Activated CD4-positive, alpha-beta T cell treated with anti-CD3 and anti-CD28 coated beads, Interleukin-10, Interleukin-2, amounts not matched to agents 100 ng/mL and 50 ng/mL, durations not matched to agents 16 hours and 8 hours (primary cell): ENCODE results near the gene DCAF4L1.

Experiments used
- DNase-seq: peaks from one replicate; pipeline ENCODE4 v3.0.0-alpha.2; 2020

DCAF4L1 gene, protein sequence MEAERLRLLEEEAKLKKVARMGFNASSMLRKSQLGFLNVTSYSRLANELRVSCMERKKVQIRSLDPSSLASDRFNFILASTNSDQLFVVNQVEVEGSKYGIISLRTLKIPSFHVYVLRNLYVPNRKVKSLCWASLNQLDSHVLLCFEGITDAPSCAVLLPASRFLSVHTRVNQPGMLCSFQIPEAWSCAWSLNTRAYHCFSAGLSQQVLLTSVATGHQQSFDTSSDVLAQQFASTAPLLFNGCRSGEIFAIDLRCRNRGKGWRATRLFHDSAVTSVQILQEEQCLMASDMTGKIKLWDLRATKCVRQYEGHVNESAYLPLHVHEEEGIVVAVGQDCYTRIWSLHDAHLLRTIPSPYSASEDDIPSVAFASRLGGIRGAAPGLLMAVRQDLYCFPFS

DNA sequence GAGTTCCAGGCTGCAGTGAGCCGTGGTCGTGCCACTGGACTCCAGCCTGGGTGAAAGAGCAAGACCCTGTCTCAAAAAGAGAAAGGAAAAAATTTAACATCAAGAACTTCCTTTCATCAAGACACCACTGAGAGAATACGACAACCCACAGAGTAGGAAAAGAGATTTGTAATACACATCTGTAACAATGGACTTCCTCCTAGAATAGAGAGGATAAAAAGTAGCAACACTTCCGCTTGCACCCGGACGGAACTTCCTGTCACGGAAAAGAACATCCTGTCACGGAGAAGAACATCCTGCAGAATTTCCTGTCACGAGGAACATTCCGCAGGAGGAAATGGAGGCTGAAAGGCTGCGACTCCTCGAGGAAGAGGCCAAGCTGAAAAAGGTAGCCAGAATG lies at the start of gene DCAF4L1:
TSS of gene DCAF4L1 (plus strand) at position 301 of the 400 bp plus-strand sequence. CDS start at position 338, 37 bp downstream.
- no peak for DNase-seq

DNA sequence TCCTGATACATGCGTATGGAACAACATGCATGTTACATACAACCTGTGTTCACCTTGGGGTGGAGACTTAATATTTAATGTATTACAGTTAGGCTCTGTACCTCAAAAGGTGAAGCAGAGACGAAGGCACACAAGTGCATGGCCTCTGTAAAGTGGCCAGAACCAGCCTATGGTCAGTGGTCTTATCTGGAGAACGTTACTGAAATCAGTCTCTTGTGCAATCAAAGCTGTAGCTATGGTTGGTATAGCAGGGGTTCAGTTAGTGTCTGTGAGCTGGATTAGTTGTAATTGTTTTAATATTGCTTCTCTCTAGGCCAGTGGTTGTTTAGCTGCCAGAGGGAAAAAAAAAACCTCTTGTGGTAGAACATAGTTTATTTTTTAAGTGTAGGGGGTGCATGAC lies 48.6 kb upstream of the DCAF4L1 start:
- no peak for DNase-seq

DNA sequence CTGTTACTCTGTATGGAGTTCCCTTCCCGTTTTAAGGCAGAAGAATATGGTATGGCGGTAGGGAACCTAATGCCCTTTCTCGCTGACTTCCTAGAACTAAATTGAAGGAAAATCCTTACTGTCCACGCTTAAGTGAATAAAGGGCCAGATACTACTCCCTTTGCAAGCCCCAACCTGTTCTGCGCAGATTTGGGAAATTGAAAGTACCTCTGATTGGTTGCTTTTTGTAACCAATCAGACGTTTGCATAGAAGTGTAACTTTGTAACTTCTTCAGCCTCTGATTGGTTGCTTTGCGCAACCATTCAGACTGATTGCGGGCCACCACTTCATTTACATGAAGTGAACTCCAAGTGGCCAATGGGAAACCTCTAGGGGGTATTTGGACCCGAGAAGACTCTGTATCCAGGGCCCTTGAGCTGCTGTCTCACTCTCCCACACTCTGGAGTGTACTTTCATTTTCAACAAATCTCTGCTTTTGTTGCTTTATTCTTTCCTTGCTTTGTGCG lies 47.5 kb upstream of the DCAF4L1 start:
- no peak for DNase-seq

DNA sequence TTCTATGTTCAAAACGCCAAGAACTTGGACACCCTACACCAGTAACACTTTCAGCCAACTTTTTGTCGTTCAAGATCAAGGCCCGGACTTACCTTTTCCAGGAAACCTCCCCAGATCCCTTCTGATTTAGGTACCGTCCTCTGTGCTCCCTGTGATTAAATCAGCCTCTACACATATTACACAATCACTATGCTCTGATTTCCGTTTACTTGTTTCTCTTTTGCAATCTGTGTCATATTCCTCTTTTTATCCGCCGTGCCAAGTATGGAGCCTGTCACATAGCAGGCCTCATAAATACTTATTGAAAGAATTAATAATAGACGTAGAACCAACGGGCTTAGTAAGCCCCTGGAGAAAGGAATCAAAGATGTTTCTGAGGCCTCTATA lies 47.0 kb upstream of the DCAF4L1 start:
- no peak for DNase-seq

DNA sequence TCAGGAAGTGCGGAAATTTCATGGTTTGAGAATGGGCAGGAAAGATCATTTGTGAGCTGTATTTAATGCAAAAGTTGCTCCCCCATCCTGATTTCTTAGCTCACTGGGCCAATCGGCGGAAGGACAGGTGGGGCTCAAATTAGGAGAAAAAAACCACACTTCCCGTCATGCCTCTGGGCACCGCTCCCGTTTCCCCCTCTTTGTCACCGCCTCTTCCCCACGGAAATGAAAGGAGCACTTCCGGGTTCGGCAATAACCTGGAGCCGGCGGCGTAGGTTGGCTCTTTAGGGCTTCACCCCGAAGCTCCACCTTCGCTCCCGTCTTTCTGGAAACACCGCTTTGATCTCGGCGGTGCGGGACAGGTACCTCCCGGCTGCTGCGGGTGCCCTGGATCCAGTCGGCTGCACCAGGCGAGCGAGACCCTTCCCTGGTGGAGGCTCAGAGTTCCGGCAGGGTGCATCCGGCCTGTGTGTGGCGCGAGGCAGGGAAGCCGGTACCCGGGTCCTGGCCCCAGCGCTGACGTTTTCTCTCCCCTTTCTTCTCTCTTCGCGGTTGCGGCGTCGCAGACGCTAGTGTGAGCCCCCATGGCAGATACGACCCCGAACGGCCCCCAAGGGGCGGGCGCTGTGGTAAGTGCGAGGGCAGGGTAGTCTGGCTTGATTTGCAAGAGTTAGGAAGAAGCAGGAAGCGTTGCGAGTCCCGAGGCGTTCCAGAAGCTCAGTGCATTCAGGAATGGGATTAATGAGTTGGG lies 46.5 kb upstream of the DCAF4L1 start, which contains the start of gene TMEM33:
TSS of gene TMEM33 (plus strand) at position 529 of the 751 bp plus-strand sequence. CDS start at position 585, 56 bp downstream.
- peak; percentile 91 for DNase-seq

DNA sequence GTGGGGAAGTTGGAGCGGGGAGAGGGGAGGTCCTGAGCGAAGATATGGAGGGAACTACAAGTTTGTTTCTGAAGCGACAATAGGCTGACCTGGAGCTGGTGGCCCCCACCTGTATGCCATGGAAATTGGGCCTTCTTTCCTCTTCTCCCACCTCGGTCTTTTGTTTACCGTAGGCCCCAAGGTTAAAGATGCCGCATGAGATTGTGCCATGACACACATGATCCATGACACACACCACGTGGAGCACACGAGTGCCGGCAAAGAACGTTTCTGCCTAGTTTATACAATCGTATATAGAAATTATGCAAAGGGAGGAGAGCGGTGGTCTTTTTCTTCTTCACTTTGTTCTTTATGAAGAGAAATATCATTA lies 45.9 kb upstream of the DCAF4L1 start:
- peak; percentile 31 for DNase-seq

DNA sequence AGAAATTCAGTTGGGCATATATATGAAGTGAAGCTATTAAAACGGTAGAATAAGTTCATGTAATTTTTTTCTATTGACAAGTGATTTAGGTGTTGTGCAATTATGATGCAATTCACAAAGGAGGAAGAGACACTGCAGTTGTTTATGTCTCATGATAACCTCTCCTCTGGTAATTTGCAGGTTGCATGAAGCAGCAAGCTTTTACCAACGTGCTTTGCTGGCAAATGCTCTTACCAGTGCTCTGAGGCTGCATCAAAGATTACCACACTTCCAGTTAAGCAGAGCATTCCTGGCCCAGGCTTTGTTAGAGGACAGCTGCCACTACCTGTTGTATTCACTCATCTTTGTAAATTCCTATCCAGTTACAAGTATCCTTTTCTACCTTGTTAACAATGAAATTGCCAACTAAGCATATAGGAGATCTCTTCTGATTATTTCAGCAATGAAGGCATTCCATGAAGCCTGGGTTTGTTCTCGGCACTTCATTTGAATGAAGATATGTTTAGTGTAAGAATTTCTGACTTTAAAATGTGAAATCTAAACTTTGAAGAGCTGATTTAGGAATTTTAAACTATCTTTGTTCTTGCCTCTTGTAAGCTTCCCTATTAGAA lies 42.4 kb upstream of the DCAF4L1 start:
- DNase-seq, result peak; percentile 7

DNA sequence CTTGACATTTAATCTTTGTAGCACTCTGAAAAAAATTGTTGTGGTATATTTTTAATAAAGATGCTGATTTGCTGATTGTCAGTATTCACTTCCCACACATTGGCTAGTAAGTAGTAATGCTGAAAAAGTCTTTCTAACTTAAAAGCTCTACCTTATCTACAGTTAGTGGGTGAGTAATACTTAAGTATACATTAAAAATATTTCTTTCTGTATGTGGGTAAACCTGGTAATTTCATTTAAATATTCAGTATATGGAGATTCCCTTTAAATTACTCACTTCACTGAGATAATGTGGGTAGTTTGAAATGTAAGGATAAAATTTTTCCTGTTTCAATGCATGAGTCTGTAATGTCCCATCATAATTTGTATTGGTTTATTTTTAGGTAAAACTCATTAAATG lies 40.7 kb upstream of the DCAF4L1 start:
- DNase-seq, result no peak

DNA sequence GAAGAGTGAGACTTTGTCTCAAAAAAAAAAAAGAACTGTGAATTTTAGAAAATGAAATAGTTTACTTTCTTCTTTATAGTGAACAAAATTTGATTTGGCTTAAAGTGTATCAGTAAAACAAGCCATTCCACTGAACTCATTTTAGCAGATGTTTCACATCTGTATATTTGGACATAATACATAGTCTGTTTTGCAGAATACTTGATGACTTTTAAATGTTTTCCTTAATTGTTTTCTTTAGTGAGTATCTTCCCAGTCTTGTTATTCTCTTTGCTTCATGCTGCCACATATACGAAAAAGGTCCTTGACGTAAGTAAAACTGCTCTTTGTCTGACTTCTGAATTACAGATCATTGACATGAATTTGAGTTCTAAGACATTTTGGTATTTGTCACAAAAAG lies 38.0 kb upstream of the DCAF4L1 start:
- DNase-seq, result no peak

DNA sequence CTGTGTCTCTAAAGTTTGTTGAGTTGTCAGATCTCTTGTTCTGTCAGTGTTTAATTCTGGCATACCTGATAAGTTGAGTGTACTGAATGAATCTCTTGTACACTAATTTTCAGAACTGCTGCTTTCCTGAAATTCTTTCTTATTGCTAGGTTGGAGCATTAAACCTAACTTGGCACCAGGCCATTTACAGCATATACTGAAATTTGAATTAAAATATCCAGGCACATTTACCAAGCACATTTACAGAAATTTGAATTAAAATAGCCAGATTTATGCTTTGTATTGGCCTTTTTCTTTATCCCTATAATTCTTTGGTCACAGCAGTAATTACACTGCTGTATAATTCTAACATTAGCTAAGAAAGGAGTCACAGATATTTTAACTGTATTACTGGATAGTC lies 37.5 kb upstream of the DCAF4L1 start:
- no peak for DNase-seq

DNA sequence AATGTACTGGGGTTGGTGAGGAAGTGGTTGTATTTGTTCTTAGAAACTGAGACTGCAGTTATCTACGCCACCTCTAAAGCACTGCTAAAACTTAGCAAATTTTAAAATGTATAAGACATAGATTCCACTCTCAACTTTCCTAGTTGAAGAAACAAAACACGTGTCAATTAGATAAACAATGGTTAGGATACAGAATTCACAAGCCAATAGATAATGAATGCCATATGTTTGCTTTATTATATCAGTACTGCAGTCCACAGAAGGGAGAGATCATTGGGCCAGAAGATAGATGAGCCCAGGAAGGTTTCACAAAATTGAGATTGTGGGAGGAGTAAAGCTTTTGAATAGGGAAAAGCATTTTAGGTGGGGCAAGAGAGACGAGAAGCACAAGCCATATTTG lies 32.0 kb upstream of the DCAF4L1 start:
- DNase-seq, result no peak

DNA sequence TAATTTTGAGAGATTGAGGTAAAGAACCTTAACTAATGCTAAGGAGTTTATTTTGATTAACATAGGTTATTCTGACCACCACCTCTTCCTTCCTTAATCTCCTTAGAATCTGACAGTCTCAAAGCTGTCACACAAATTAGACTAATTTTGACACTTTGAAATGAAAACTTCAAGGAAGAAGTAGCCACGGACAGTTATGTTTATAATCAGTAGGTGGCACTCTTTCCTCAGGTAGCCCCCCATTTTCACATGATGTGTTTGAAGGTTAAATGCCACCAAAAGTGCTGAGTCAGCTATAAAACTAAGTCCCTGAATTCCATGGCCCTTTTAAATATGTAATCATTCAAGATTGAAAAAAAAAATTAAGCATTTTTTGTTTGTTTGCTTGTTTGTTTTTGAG lies 23.9 kb upstream of the DCAF4L1 start:
- peak; percentile 34 for DNase-seq

DNA sequence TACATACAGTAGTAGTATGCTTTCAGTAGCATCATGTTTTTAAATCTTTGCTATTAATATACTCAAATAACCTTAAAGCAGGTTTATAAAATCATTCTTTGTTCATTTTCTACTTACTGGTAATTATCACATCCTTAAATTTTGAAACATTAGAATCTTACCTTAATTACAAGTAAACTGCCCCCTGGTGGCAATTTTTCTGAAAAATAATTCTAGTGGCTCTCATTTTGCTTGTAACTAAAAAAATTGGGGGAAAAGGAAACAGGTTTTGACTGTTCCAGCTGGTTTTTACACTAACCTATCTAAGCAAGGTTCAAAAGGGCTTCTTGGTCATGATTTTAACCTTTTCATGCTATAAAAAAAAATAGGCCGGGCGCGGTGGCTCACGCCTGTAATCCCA lies 18.5 kb upstream of the DCAF4L1 start:
- peak; percentile 36 for DNase-seq

DNA sequence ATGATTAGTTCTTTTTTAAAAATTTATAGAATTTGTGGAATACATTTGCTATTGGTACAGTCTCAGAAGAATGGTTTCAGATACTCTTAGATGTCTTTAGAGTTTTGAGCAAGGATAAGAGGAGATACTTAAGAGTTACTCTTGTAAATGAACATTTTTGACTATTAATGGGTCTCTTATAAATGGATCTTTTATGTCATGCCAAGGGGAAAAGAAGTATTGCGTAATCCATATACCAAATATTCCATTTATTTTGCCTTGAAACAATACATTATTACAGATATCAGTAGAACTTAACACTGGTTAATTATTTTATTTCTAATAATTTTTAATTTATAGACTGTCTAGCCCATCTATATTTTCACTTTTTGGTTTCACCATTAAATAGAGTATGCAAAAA lies 17.2 kb upstream of the DCAF4L1 start:
- DNase-seq, result no peak

DNA sequence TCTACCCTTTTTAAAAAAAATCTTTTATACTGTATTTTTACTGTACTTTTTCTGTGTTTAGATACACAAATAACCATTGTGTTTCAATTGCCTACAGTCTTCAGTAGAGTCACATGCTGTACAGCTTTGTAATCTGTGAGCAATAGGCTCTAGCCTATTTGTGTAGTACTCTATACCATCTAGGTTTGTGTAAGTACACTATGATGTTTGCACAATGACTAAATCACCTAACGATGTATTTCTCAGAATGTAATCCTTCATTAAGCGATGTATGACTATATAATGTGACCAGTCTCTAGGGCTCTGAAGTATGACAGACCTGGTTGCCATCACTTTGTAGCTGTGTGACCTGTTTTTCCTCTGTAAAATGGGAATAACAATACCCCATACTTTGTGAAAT lies 14.2 kb upstream of the DCAF4L1 start:
- DNase-seq, result no peak

DNA sequence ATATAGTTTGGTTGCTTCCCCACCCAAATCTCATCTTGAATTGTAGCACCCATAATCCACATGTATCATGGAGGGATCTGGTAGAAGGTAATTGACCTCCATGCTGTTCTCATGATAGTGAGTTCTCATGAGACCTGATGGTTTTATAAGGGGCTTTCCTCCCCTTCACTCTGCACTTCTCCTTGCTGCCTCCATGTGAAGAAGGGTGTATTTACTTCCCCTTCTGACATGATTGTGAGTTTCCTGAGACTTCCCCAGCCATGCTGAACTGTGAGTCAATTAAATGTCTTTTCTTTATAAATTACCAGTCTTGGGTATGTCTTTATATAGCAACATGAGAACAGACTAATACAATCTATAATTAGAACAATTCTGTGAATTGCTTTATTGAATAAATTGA lies 11.9 kb upstream of the DCAF4L1 start:
- no peak for DNase-seq

DNA sequence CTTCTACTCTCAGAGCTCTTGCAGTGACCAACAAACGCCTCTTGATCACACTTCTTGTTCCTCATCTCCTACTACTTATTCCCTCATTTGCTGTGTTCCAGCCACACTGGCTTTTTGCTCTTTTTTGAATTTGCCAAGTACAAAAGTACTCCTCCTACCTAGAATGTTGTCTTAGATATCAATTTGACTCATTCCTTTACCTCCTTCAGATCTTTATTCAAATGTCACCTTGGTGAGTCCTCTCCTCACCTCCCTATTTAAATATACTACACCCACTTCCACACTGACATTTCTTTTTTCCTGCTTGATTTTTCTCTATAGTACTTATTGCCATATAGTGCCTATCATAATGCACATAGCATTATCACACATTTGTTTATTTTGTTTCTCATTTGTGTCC lies 6.2 kb upstream of the DCAF4L1 start:
- DNase-seq, result no peak

DNA sequence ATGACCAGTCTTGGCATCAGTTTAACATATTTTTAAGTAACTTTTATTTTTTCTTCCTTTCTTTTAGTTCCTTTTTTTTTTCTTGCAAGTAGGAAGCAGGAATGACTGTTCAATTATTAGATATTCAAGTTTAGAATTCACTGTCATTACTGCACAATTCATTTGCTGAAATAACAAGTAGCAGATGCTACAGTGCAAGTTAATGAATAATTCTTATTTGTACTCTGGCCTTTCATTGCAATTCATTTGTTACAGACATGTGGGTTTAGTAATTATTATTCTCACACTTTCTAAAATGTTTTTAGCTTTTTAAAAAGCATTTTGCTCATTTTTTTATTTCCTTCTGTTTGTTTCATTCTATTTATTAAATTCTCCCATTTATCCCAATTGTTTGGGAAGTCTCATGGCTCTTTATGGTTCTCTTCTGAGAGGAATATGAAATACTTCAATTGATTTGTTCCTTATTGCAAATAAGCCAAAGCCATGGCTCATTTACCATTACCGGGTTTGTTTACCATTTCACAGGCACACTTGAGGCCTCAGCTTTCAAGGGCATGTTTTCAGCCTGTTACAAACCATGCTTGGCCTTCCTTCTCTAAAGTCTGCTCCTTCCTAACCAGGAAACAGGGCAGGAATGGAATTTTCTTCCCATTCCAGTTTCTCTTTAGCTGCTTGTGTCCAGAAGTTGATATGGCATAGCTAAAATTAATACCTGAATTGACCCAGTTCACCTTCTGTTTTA lies 4.6 kb upstream of the DCAF4L1 start:
- no peak for DNase-seq

DNA sequence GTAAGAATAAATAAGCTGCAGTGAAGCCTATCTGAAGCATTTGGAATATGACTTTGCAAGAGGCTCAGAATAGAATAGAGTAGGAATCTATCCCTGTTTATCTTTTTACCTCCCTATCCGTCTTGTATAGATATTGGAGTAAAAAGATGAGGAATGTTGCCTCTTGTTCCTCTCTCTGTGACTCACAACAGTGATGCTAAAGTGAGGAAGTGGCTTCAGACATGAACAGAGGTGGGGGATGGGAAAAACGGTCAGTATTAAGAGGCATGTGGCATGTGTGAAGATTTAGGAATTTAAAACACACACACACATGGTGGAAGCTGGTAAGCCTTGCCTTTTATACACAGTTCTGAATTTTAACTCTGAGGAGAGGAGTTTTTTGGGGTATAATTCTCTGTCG lies 3.8 kb upstream of the DCAF4L1 start:
- DNase-seq, result no peak

DNA sequence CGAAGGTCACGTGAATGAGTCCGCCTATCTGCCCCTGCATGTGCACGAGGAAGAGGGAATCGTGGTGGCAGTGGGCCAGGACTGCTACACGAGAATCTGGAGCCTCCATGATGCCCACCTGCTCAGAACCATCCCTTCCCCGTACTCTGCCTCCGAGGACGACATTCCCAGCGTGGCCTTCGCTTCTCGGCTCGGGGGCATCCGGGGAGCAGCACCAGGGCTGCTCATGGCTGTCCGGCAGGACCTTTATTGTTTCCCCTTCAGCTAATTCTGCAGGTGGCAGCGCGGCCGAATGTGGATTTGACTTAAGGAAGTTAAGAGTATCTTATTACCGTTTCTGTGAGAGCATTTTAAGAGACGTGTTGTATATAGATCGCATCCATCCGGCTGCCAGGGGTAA lies 1.2 kb downstream of the DCAF4L1 start:
- DNase-seq, result no peak

DNA sequence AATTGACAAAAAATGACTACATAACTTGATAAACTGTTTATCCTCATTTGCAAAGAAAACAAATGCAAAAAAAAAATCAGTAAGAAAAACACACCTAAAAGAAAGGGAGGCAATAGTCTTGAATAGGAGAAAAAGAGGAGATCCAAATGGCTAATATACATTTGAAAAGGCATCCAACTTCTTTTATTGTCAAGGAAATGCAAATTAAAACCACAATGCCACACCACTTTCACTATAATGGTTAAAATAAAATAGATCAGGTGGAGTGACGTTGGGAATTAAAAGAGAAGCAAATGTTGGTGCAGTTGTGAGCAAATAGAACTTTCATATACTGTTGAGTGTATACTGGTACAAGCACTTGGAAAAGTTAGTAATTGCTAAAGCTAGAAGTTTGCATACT lies 3.6 kb downstream of the DCAF4L1 start:
- no peak for DNase-seq

DNA sequence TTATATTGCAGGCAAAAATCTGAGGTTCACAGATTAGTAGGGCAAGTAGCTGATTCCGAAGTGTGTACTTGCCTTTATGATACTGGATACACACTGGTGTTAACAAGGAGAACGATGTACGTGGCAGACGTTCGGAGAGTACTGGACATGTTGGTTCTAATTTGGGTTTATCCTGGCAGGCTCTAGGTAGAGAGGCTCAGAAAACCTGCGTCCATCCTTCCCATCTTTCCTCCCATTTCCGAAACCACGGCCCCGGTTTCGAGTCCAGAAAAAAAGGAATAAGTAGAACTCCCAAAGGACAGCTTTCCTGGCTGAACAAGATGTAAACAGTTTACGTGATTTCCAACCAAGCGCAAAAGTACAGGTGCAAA lies 8.4 kb downstream of the DCAF4L1 start:
- DNase-seq, result no peak
